AG08395 (cell line): ENCODE results near the gene ZSWIM6.

Source experiments
- DNase-seq: peaks from one replicate; pipeline ENCODE4 v3.0.0; 2012; ENCODE audit warnings: mixed read lengths, low spot score

The ZSWIM6 gene

GRCh38 chr5:61441742-61442141, 109.7 kb downstream of the ZSWIM6 start:
- DNase-seq = no peak

GRCh38 chr5:61447780-61448495, 115.9 kb downstream of the ZSWIM6 start:
- DNase-seq = no peak

- peak; percentile 85 for DNase-seq
Measured at GRCh38 chr5:61449804-61450492, 117.9 kb downstream of the ZSWIM6 start.

GRCh38 chr5:61450493-61451279, 118.6 kb downstream of the ZSWIM6 start:
- DNase-seq = peak; percentile 33

- no peak for DNase-seq
Measured at GRCh38 chr5:61455179-61456006, 123.3 kb downstream of the ZSWIM6 start.

- no peak for DNase-seq
Measured at GRCh38 chr5:61460471-61460870, 128.4 kb downstream of the ZSWIM6 start.

GRCh38 chr5:61461417-61461816, 129.4 kb downstream of the ZSWIM6 start:
- DNase-seq = no peak

GRCh38 chr5:61461926-61462325, 129.9 kb downstream of the ZSWIM6 start:
- peak; percentile 5 for DNase-seq

GRCh38 chr5:61463596-61463995, 131.5 kb downstream of the ZSWIM6 start:
- no peak for DNase-seq

- DNase-seq = no peak
Measured at GRCh38 chr5:61464512-61464911, 132.5 kb downstream of the ZSWIM6 start.

GRCh38 chr5:61465066-61465465, 133.0 kb downstream of the ZSWIM6 start:
- DNase-seq = no peak

- DNase-seq = no peak
Measured at GRCh38 chr5:61465496-61465895, 133.4 kb downstream of the ZSWIM6 start.

- DNase-seq = no peak
Measured at GRCh38 chr5:61466017-61466416, 134.0 kb downstream of the ZSWIM6 start.

- no peak for DNase-seq
Measured at GRCh38 chr5:61467766-61468482, 135.9 kb downstream of the ZSWIM6 start.

GRCh38 chr5:61468483-61468865, 136.4 kb downstream of the ZSWIM6 start:
- no peak for DNase-seq

GRCh38 chr5:61471352-61471751, 139.3 kb downstream of the ZSWIM6 start:
- DNase-seq = no peak

- DNase-seq = no peak
Measured at GRCh38 chr5:61472172-61472958, 140.3 kb downstream of the ZSWIM6 start.

- no peak for DNase-seq
Measured at GRCh38 chr5:61474746-61475145, 142.7 kb downstream of the ZSWIM6 start.

- no peak for DNase-seq
Measured at GRCh38 chr5:61477788-61478187, 145.7 kb downstream of the ZSWIM6 start.

GRCh38 chr5:61479850-61480614, 148.0 kb downstream of the ZSWIM6 start:
- DNase-seq = no peak
